GM18502 (cell line): ENCODE results near the gene ANKRD45.
"Not testable (repeated sequence)": the region's sequence is repeated elsewhere in the genome, so short reads cannot be mapped to it uniquely, and the experiment has no call there.

Experiments
- ATAC-seq: cut with Tn5 transposase; IDR thresholded peaks from one replicate; pipeline ENCODE4 v1.9.1; 2021; ENCODE audit warnings: mild to moderate bottlenecking; ENCODE audit not compliant: unreplicated experiment, poor library complexity

ANKRD45 gene

DNA sequence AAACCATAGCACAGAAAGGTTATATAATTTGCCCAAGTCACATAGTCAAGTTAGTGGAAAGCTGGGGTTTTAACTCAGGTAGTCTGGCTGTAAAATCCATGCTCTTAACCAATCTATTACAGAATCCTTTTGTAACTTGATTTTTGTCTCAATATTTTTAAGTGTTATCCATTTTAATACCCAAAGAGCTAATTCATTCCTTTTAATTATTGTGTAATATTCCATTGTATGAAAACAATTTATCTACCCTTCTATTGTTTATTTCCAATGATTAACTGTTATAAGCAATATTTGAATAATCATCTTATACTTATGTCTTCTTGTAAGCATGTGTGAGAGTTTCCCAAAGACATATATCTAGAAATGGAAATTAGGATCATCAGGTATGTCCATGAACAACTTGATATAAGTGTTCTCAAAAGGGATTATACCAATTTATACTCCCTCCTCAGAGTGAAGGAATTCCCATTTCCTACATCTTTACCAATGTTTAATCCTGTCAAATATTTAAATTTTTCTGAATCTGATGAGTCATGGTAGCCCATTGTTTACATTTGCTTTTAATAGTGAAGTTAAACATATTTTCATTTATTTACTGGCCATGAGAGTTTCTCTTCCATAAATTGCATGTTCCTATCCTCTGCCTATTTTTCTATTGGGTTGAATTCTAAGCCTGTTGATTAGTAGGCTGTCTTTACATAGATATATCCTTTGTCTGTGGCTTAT, 20.6 kb downstream of the ANKRD45 start:
- no peak for ATAC-seq

DNA sequence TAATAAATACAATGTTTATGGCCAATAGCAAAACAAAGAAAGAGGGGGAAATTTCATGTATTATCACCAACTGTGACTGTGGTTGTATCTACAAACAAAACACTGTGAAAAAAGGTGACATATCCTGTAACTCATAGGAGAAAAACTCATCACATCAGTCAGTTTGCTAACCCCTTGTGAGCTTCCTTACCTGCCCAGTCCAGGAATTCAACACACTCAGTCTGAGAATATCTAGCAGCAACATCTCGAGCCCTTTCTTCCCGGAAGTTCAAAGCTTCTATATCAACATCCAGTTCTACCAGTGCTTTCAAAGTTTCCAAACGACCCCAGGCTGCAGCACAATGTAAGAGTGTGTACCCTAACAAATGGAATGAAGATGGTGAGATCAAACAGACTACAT, 23.0 kb downstream of the ANKRD45 start:
- no peak for ATAC-seq

GRCh38 chr1:173642450-173643139, 27.1 kb downstream of the ANKRD45 start:
- not testable (repeated sequence) for ATAC-seq

GRCh38 chr1:173639102-173639501, 30.5 kb downstream of the ANKRD45 start:
- no peak for ATAC-seq

- no peak for ATAC-seq
These were observed 31.3 kb downstream of the ANKRD45 start for GRCh38 chr1:173638043-173639021.

- ATAC-seq = not testable (repeated sequence)
These were observed 32.2 kb downstream of the ANKRD45 start for GRCh38 chr1:173637236-173638042.

GRCh38 chr1:173635116-173635515, 34.5 kb downstream of the ANKRD45 start, which contains the start of gene TEX50:
Gene TEX50 (plus strand): TSS chr1:173635338. CDS start chr1:173635522, 184 bp downstream.
- ATAC-seq = no peak

- no peak for ATAC-seq
These were observed 40.8 kb downstream of the ANKRD45 start for GRCh38 chr1:173628888-173629287.

DNA sequence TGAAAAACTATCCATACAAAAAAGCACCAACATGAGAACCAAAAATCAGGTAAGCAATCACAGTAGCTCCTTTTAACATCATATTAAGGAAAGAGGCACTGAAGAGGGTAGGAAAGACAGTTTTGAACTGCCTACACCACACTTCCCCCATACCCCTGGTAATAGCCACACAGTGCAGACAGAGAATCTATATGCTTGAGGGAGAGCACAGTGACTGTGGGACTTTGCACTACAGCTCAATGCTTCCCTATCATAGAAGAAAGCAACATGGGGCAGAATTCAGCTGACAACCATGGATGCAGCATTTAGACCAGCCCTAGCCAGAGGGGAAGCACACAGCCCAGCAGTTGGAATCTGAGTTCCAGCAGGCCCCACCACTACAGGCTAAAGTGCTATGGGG, 42.4 kb downstream of the ANKRD45 start:
- no peak for ATAC-seq

- no peak for ATAC-seq
These were observed 52.8 kb downstream of the ANKRD45 start for GRCh38 chr1:173616859-173617258.

DNA sequence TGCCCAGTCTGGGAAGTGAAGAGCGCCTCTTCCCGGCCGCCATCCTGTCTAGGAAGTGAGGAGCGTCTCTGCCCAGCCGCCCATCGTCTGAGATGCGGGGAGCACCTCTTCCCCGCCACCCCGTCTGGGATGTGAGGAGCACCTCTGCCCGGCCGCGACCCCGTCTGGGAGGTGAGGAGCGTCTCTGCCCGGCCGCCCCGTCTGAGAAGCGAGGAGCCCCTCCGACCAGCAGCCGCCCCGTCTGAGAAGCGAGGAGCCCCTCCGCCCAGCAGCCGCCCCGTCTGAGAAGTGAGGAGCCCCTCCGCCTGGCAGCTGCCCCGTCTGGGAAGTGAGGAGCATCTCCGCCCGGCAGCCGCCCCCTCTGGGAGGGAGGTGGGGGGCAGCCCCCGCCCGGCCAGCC, 56.6 kb downstream of the ANKRD45 start:
- ATAC-seq = not testable (repeated sequence)

DNA sequence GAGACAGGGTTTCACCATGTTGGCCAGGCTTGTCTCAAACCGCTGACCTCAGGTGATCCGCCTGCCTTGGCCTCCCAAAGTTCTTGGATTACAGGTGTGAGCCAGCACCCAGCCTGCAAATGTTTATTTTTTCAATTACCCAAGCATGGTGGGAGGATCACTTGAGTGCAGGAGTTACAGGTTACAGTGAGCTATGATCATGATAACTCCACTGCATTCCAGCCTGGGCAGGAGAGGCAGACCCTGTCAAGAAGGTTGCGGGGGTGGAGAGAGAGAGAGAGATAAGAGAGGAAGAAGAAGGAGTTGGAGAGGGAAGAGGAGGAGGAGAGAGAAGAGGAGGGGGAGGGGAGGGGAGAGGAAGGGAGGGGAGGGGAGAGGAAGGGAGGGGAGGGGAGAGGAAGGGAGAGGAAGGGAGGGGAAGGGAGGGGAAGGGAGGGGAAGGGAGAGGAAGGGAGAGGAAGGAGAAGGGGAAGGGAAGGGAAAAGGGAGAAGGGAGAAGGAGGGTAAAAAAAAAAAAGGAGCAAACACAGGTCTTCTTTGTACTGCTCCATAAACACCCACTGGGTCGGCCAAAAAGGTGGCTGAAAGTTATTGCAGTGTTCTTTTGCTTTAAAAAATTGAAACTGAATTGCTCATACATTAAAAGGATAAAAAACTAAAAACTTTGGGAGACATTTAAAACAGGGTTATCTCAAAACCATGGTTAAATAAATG, 61.0 kb downstream of the ANKRD45 start:
- no peak for ATAC-seq

DNA sequence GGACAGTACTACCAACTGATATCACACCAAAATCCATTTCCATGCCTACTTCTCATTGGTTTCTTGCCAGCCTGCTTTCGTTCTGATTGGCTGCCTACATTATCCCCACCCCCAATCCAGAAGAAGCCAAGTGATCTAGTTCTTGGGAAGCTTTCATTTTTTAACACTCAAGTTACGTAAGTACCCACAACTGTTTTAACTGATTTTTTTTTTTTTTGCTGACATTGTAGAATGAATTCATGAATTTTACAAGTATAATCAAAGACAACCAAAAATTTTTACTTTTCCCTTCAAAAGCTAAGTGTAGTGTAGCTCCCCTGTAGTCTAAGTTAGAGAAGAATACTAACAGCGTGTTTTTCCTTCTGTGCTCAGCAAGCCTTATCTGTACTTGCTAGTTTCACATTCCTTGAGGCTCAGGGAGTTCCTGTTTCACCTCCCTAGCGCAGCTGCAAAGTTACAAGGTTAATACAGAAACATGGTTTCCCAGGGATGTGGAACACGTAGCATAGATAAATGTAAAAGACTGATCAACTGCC, 66.5 kb downstream of the ANKRD45 start, which contains the start of gene SLC9C2:
SLC9C2 (minus strand) TSS at position 17 of the 536 bp plus-strand sequence. CDS start 1,296 bp downstream, outside the sequence.
- no peak for ATAC-seq

- ATAC-seq = no peak
These were observed 68.1 kb downstream of the ANKRD45 start for GRCh38 chr1:173601588-173601987.

DNA sequence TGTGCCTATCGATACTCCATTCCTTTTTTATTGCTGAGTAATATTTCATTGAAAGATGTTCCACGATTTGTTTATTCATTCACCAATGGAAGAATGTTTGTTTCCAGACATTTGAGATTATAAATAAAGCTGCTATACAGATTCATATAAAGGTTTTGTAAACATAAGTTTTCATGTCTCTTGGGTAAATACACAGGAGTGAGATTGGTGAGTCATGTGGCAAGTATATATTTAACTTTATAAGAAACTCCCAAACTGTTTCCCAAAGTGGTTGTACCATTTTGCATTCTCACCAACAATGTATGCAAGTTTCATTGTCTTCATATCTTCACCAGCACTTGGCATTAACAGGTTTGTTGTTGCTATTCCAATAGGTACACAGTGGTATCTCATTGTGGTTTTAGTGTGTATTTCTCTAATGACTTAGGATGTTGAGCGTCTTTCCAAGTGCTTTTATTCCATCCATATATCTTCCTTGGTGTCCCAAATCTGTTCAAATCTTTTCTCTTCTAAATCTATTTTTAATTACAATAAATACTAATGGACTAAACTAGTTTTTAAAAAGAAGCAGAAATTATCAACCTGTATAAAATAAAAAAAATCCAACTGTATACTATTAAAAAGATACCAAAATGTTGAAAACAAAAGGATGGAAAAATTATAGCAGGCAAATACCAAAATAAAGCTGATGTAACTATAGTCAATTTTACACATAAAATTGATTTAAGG, 73.4 kb downstream of the ANKRD45 start:
- ATAC-seq = no peak

DNA sequence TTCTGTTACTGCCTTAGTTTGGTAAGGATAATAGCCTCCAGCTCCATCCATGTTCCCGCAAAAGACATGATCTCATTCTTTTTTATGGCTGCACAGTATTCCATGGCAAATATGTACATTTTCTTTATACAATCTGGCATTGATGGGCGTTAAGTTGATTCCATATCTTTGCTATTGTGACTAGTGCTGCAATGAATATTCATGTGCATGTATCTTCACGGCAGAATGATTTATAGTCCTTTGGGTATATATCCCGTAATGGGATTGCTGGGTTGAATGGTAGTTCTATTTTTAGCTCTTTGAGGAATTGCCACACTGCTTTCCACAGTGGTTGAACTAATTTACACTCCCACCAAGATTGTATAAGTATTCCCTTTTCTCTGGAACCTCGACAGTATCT, 78.5 kb downstream of the ANKRD45 start:
- ATAC-seq = not testable (repeated sequence)

- ATAC-seq = no peak
These were observed 79.1 kb downstream of the ANKRD45 start for GRCh38 chr1:173590557-173590956.
